GM23248 (cell line): ENCODE data around the gene CFAP126. TPM values are rescaled to one million over a fixed set of nuclear protein-coding genes. Genes with fewer than 3 reads are reported as not detected.
A peak's percentile ranks its signal among the peaks of the same experiment; 100 is the strongest.
"Not testable (repeated sequence)": the region's sequence is repeated elsewhere in the genome, so short reads cannot be mapped to it uniquely, and the experiment has no call there.

Experiments
- DNase-seq: peaks from one replicate; pipeline ENCODE4 v3.0.0-alpha.2; 2015
- H2AFZ ChIP-seq: fragments of 200-600 bp; sonication (generic); 2 replicates; pipeline ENCODE4 v1.6.1; 2016; ENCODE audit warnings: antibody characterized with exemption
- H3F3A ChIP-seq: fragments of 200-600 bp; sonication (generic); 2 replicates; pipeline ENCODE4 v1.6.1; 2016; ENCODE audit warnings: mild to moderate bottlenecking, antibody characterized with exemption, mixed run types; ENCODE audit not compliant: insufficient read depth
- H3K27ac ChIP-seq: fragments of 200-600 bp; sonication (generic); 2 replicates; pipeline ENCODE4 v1.5.1; 2016; ENCODE audit warnings: mild to moderate bottlenecking
- H3K27me3 ChIP-seq: fragments of 200-600 bp; sonication (generic); replicated peaks from 2 replicates; pipeline ENCODE4 v1.6.1; 2016; ENCODE audit warnings: mild to moderate bottlenecking; ENCODE audit not compliant: insufficient read depth
- H3K36me3 ChIP-seq: fragments of 200-600 bp; sonication (generic); 2 replicates; pipeline ENCODE4 v1.6.1; 2016; ENCODE audit warnings: low read depth, mild to moderate bottlenecking
- H3K4me1 ChIP-seq: fragments of 200-600 bp; sonication (generic); 2 replicates; pipeline ENCODE4 v1.6.1; 2016; ENCODE audit warnings: mild to moderate bottlenecking; ENCODE audit not compliant: insufficient read depth
- H3K4me2 ChIP-seq: fragments of 200-600 bp; sonication (generic); one replicate; pipeline ENCODE4 v1.6.1; 2016; ENCODE audit warnings: mild to moderate bottlenecking; ENCODE audit not compliant: unreplicated experiment
- H3K4me3 ChIP-seq: fragments of 200-600 bp; sonication (generic); 2 replicates; pipeline ENCODE4 v1.5.1; 2016; ENCODE audit warnings: mild to moderate bottlenecking
- H3K79me2 ChIP-seq: fragments of 200-600 bp; sonication (generic); 2 replicates; pipeline ENCODE4 v1.6.1; 2016; ENCODE audit warnings: mild to moderate bottlenecking; ENCODE audit not compliant: insufficient read depth
- H3K9ac ChIP-seq: fragments of 200-600 bp; sonication (generic); 2 replicates; pipeline ENCODE4 v1.6.1; 2016; ENCODE audit warnings: mild to moderate bottlenecking
- H3K9me2 ChIP-seq: fragments of 200-600 bp; sonication (generic); 2 replicates; pipeline ENCODE4 v1.6.1; 2016; ENCODE audit warnings: mixed run types, mild to moderate bottlenecking, moderate library complexity; ENCODE audit not compliant: insufficient read depth
- H3K9me3 ChIP-seq: fragments of 200-600 bp; sonication (generic); one replicate; pipeline ENCODE4 v1.6.1; 2017; ENCODE audit warnings: low read depth
- H4K20me1 ChIP-seq: fragments of 200-600 bp; sonication (generic); 2 replicates; pipeline ENCODE4 v1.6.0; 2016; ENCODE audit not compliant: insufficient read depth
- EZH2 ChIP-seq: fragments of 200-600 bp; sonication (generic); IDR thresholded peaks from 2 replicates; pipeline ENCODE4 v1.6.1; 2018; ENCODE audit warnings: antibody characterized with exemption, mild to moderate bottlenecking; ENCODE audit not compliant: insufficient read depth, poor library complexity, severe bottlenecking
- EZH2phosphoT487 ChIP-seq: fragments of 200-600 bp; sonication (generic); IDR thresholded peaks from 2 replicates; pipeline ENCODE4 v1.6.1; 2018; ENCODE audit warnings: antibody characterized with exemption, moderate library complexity, mild to moderate bottlenecking, low read depth; ENCODE audit not compliant: insufficient read depth
- WGBS, 2 experiments: methylation state at CpG; one replicate each; pipeline ENCODE4 v1.1.6; 2015 to 2017; ENCODE audit warnings: low lambda C conversion rate in 2 of 2, low coverage in 1 of 2; ENCODE audit errors: missing lambda C conversion rate in 2 of 2; 5-methylcytosine and 5-hydroxymethylcytosine counted together
- in situ Hi-C: fragments of 300-500 bp; cut with MboI; formaldehyde crosslinking; loops from 2 replicates; pipeline ENCODE4 v1.15.0; 2020
- polyA plus RNA-seq: library from polyadenylated mRNA; unstranded; fragments of >200 nt; fragmentation: Nextera tagmentation; extraction: Ambion mirVana; gene quantifications from 2 replicates; pipeline ENCODE4 v1.2.1, GENCODE V29; 2016
- total RNA-seq: library from RNA; depleted of rRNA; stranded (reverse); fragments of >200 nt; shearing (Covaris generic); gene quantifications from 2 replicates; pipeline ENCODE4 v1.2.3, GENCODE V29; 2014

CFAP126 gene
- total and polyA plus RNA-seq, 2 experiments from 2014 or later: not detected

- Histone ChIP-seq H4K20me1 (no peaks in the 10 kb centered on the region), H3K4me2 (peak overlapping the region; percentile 79), H3K9me3 (no peaks in the 10 kb centered on the region), H3K27ac (peak overlapping the region; percentile 98), H3K9me2 (no peaks in the 10 kb centered on the region), H3K27me3 (no peaks in the 10 kb centered on the region), H3K79me2 (no peaks in the 10 kb centered on the region), H2AFZ (peak overlapping the region; percentile 98), H3K36me3 (no peaks in the 10 kb centered on the region), H3K4me1 (peaks cover 6% of the 10 kb centered on the region), H3F3A (peaks cover 22% of the 10 kb centered on the region), H3K4me3 (peak overlapping the region; percentile 97), H3K9ac (peak overlapping the region; percentile 92)
- TF ChIP-seq EZH2 (no peak), EZH2phosphoT487 (no peak)
- DNase-seq: peak; percentile 94
- in situ Hi-C loops: no loop called here
- WGBS, 2 experiments: 1% methylated on average over 46 to 53 of the region's 53 CpGs
Observed at GRCh38 chr1:161399257-161399998, 31.8 kb upstream of the CFAP126 start.

DNA sequence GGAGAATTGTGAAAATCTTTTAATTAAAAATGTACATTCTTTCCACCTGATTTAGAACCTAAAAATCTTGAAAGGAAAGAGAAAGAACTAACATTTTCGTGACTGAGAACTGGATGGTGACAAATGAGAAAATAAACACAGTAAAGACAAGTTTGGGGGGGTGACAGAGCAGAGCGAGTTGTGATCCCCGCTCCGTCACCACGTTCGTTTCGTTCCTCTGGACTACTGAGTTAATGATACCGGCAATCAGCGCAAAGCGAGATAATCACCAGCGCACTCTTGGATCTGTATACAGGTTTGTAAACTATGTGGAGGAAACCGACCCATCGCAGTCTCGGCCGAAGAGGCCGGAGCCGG is 31.2 kb upstream of the CFAP126 start:
- Histone ChIP-seq H3K4me3 (peak overlapping the region; percentile 97), H3K27me3 (no peaks in the 10 kb centered on the region), H3K79me2 (no peaks in the 10 kb centered on the region), H3K27ac (peak overlapping the region; percentile 98), H3K4me1 (peaks cover 6% of the 10 kb centered on the region), H3K9me3 (no peaks in the 10 kb centered on the region), H3K4me2 (peak overlapping the region; percentile 79), H3K9ac (peak overlapping the region; percentile 92), H4K20me1 (no peaks in the 10 kb centered on the region), H3K9me2 (no peaks in the 10 kb centered on the region), H3F3A (peaks cover 22% of the 10 kb centered on the region), H2AFZ (peak overlapping the region; percentile 98), H3K36me3 (no peaks in the 10 kb centered on the region)
- in situ Hi-C loops: no loop called here
- no peak for TF ChIP-seq EZH2
- TF ChIP-seq EZH2phosphoT487: no peak
- 8 to 9% methylated on average over 17 of the region's 17 CpGs for WGBS, 2 experiments
- DNase-seq: no peak

DNA sequence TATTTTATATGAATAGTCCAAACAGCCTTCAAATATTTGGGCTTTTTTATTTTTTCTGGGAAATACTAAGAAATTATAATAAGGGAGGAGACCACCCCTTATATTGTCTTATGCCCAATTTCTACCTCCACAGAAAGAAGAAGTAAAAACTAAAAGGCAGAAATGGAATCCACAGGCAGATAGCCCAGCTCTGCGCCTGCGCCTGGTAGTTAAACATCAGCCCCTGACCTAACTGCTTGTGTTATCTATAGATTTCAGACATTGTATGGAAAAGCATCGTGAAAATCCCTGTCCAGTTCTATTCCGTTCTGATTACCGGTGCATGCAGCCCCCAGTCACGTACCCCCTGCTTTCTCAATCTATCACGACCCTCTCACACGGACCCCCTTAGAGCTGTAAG is 29.4 kb upstream of the CFAP126 start:
- in situ Hi-C loops, H3K9me3 ChIP-seq, H3K4me3 ChIP-seq, H3K27me3 ChIP-seq, H3K9me2 ChIP-seq, H3K4me1 ChIP-seq, H3K36me3 ChIP-seq, H3K27ac ChIP-seq, DNase-seq, H4K20me1 ChIP-seq, H3K79me2 ChIP-seq, H3K9ac ChIP-seq, H2AFZ ChIP-seq, H3K4me2 ChIP-seq: not testable (repeated sequence)
- H3F3A ChIP-seq: peaks cover 22% of the 10 kb centered on the region
- 87 to 92% methylated on average over 8 of the region's 8 CpGs for WGBS, 2 experiments

- no peaks in the 10 kb centered on the region for H3K9me2 ChIP-seq
- no peak overlapping the region for H3K9ac ChIP-seq
- H3K79me2 ChIP-seq: no peaks in the 10 kb centered on the region
- H3K9me3 ChIP-seq: no peaks in the 10 kb centered on the region
- no peaks in the 10 kb centered on the region for H3K36me3 ChIP-seq
- TF ChIP-seq EZH2phosphoT487 (no peak), EZH2 (no peak)
- in situ Hi-C loops: no loop called here
- H3K27ac ChIP-seq: no peak overlapping the region
- DNase-seq: no peak
- H2AFZ ChIP-seq: no peak overlapping the region
- H3K4me2 ChIP-seq: no peak overlapping the region
- H4K20me1 ChIP-seq: no peaks in the 10 kb centered on the region
- no peaks in the 10 kb centered on the region for H3K27me3 ChIP-seq
- no peak overlapping the region for H3K4me3 ChIP-seq
- H3F3A ChIP-seq: peaks cover 2% of the 10 kb centered on the region
- H3K4me1 ChIP-seq: peaks cover 7% of the 10 kb centered on the region; the same call in 1 of the 2 replicates
Observed at GRCh38 chr1:161393151-161393550, 25.5 kb upstream of the CFAP126 start.

GRCh38 chr1:161391611-161392010 is 23.9 kb upstream of the CFAP126 start:
- no peak for TF ChIP-seq EZH2phosphoT487
- no peak for TF ChIP-seq EZH2
- Histone ChIP-seq H4K20me1 (no peaks in the 10 kb centered on the region), H3K4me1 (peaks cover 7% of the 10 kb centered on the region; the same call in 1 of the 2 replicates), H3K36me3 (no peaks in the 10 kb centered on the region), H3K9me3 (no peaks in the 10 kb centered on the region), H3K4me3 (no peak overlapping the region), H3K9ac (no peak overlapping the region), H3K4me2 (no peak overlapping the region), H3K27ac (no peak overlapping the region), H3F3A (no peaks in the 10 kb centered on the region), H2AFZ (no peak overlapping the region), H3K9me2 (no peaks in the 10 kb centered on the region), H3K27me3 (no peaks in the 10 kb centered on the region), H3K79me2 (no peaks in the 10 kb centered on the region)
- in situ Hi-C loops: no loop called here
- no peak for DNase-seq
- 93 to 96% methylated on average over 8 of the region's 8 CpGs for WGBS, 2 experiments

- H3K27me3 ChIP-seq, in situ Hi-C loops, H3F3A ChIP-seq, H3K79me2 ChIP-seq, H3K27ac ChIP-seq, H3K36me3 ChIP-seq, H4K20me1 ChIP-seq, H3K4me1 ChIP-seq, H3K9me2 ChIP-seq, H3K9me3 ChIP-seq, DNase-seq: not testable (repeated sequence)
- peak overlapping the region; percentile 95 for H3K9ac ChIP-seq
- peak overlapping the region; percentile 88; the same call in 1 of the 2 replicates for H2AFZ ChIP-seq
- peak overlapping the region; percentile 86 for H3K4me2 ChIP-seq
- H3K4me3 ChIP-seq: peak overlapping the region; percentile 83; the same call in 1 of the 2 replicates
- 63 to 71% methylated on average over 7 of the region's 7 CpGs for WGBS, 2 experiments
Observed at GRCh38 chr1:161391136-161391535, 23.5 kb upstream of the CFAP126 start.
